ENCODE measurements around the gene HIVEP1.

GRCh38 chr6:12001004-12001705 is 11.0 kb upstream of the HIVEP1 start:
- TF ChIP-seq CTCF (IDR thresholded peaks at IDR 0.05), result no peak
- TF ChIP-seq ZFX (IDR thresholded peaks at IDR 0.05; ENCODE audit: borderline replicate concordance), result no peak
